LNCAP (cell line): ENCODE results near the gene MTCL1.

Experiments
- CTCF ChIP-seq: fragments of 450-650 bp; IDR thresholded peaks from 2 replicates; pipeline ENCODE4 v1.5.1; 2017; ENCODE audit warnings: mild to moderate bottlenecking

MTCL1 gene

GRCh38 chr18:8780227-8780626 is 74.9 kb downstream of the MTCL1 start:
- TF ChIP-seq CTCF: no peak

GRCh38 chr18:8781671-8782070 is 76.3 kb downstream of the MTCL1 start:
- no peak for TF ChIP-seq CTCF

- no peak for TF ChIP-seq CTCF
Observed at GRCh38 chr18:8783335-8783993, 78.1 kb downstream of the MTCL1 start.

GRCh38 chr18:8783994-8784530 is 78.7 kb downstream of the MTCL1 start:
- TF ChIP-seq CTCF: no peak

- no peak for TF ChIP-seq CTCF
Observed at GRCh38 chr18:8785261-8785660, 79.9 kb downstream of the MTCL1 start.

GRCh38 chr18:8785855-8786482 is 80.6 kb downstream of the MTCL1 start:
- TF ChIP-seq CTCF: no peak

- TF ChIP-seq CTCF: no peak
Observed at GRCh38 chr18:8786483-8787370, 81.4 kb downstream of the MTCL1 start.
